HG03521 (cell line): ENCODE results near the gene CCDC92B.

Source experiments
- ATAC-seq: cut with Tn5 transposase; IDR thresholded peaks from one replicate; pipeline ENCODE4 v1.9.1; 2021; ENCODE audit warnings: mild to moderate bottlenecking, moderate library complexity; ENCODE audit not compliant: unreplicated experiment

CCDC92B gene

GRCh38 chr17:2723505-2723996 is 25.9 kb downstream of the CCDC92B start:
- ATAC-seq, result no peak

GRCh38 chr17:2722611-2723010 is 26.8 kb downstream of the CCDC92B start:
- no peak for ATAC-seq

- ATAC-seq, result no peak
Measured at GRCh38 chr17:2721603-2722002, 27.8 kb downstream of the CCDC92B start.

GRCh38 chr17:2719861-2720260 is 29.6 kb downstream of the CCDC92B start:
- ATAC-seq, result no peak

GRCh38 chr17:2718150-2718938 is 31.1 kb downstream of the CCDC92B start:
- no peak for ATAC-seq

GRCh38 chr17:2716649-2717048 is 32.8 kb downstream of the CCDC92B start:
- ATAC-seq, result no peak

GRCh38 chr17:2713881-2714280 is 35.6 kb downstream of the CCDC92B start:
- no peak for ATAC-seq

- ATAC-seq, result no peak
Measured at GRCh38 chr17:2712300-2713043, 37.0 kb downstream of the CCDC92B start.

GRCh38 chr17:2711608-2712299 is 37.7 kb downstream of the CCDC92B start, which contains the start of gene CLUH:
TSS of gene CLUH (minus strand) at chr17:2711764. CDS start at chr17:2711661, 103 bp downstream.
- ATAC-seq, result peak; percentile 79

- ATAC-seq, result peak; percentile 13
Measured at GRCh38 chr17:2710803-2711607, 38.4 kb downstream of the CCDC92B start.

GRCh38 chr17:2710071-2710802 is 39.2 kb downstream of the CCDC92B start:
- no peak for ATAC-seq

- no peak for ATAC-seq
Measured at GRCh38 chr17:2709183-2709661, 40.2 kb downstream of the CCDC92B start.

- no peak for ATAC-seq
Measured at GRCh38 chr17:2708585-2709182, 40.8 kb downstream of the CCDC92B start.

- no peak for ATAC-seq
Measured at GRCh38 chr17:2707721-2708584, 41.5 kb downstream of the CCDC92B start.

GRCh38 chr17:2706911-2707510 is 42.4 kb downstream of the CCDC92B start:
- no peak for ATAC-seq

GRCh38 chr17:2705888-2706795 is 43.3 kb downstream of the CCDC92B start:
- no peak for ATAC-seq

- ATAC-seq, result no peak
Measured at GRCh38 chr17:2705263-2705662, 44.2 kb downstream of the CCDC92B start.
